ENCODE results near the gene NOL6.

The NOL6 gene

GRCh38 chr9:33446946-33447798 lies 26.6 kb downstream of the NOL6 start, which contains the start of gene AQP3:
TSS of gene AQP3 (minus strand) at chr9:33447593. CDS start at chr9:33447530, 63 bp downstream.
- peak; percentile 69 for ATAC-seq
- Mint-ChIP-seq H3K27ac (peak within 1 kb of the TSS; percentile 86), H3K36me3 (no peaks in the 10 kb centered on the region), H3K4me3 (peak within 1 kb of the TSS; percentile 82), H3K4me1 (peaks cover 27% of the 10 kb centered on the region), H3K9me3 (no peaks in the 10 kb centered on the region), H3K27me3 (no peaks in the 10 kb centered on the region)

- H3K27ac Mint-ChIP-seq, result peak overlapping the region; percentile 86
- peak overlapping the region; percentile 82 for H3K4me3 Mint-ChIP-seq
- H3K4me1 Mint-ChIP-seq, result peaks cover 27% of the 10 kb centered on the region
- H3K36me3 Mint-ChIP-seq, result no peaks in the 10 kb centered on the region
- ATAC-seq, result peak; percentile 77
- no peaks in the 10 kb centered on the region for H3K9me3 Mint-ChIP-seq
- no peaks in the 10 kb centered on the region for H3K27me3 Mint-ChIP-seq
These were observed 27.3 kb downstream of the NOL6 start for GRCh38 chr9:33446240-33446945.

GRCh38 chr9:33445389-33446239 lies 28.1 kb downstream of the NOL6 start:
- ATAC-seq, result no peak
- Mint-ChIP-seq H3K9me3 (no peaks in the 10 kb centered on the region), H3K4me3 (no peak overlapping the region), H3K36me3 (no peaks in the 10 kb centered on the region), H3K4me1 (peaks cover 27% of the 10 kb centered on the region), H3K27me3 (no peaks in the 10 kb centered on the region), H3K27ac (peak overlapping the region; percentile 86)

- no peaks in the 10 kb centered on the region for H3K9me3 Mint-ChIP-seq
- no peaks in the 10 kb centered on the region for H3K36me3 Mint-ChIP-seq
- H3K4me1 Mint-ChIP-seq, result peaks cover 27% of the 10 kb centered on the region
- no peak overlapping the region for H3K4me3 Mint-ChIP-seq
- no peak overlapping the region for H3K27ac Mint-ChIP-seq
- peaks cover 13% of the 10 kb centered on the region for H3K27me3 Mint-ChIP-seq
- ATAC-seq, result no peak
These were observed 30.1 kb downstream of the NOL6 start for GRCh38 chr9:33443464-33444154.

GRCh38 chr9:33443047-33443446 lies 30.7 kb downstream of the NOL6 start:
- Mint-ChIP-seq H3K36me3 (no peaks in the 10 kb centered on the region), H3K9me3 (no peaks in the 10 kb centered on the region), H3K4me1 (peaks cover 25% of the 10 kb centered on the region), H3K27me3 (peaks cover 13% of the 10 kb centered on the region), H3K4me3 (no peak overlapping the region), H3K27ac (no peak overlapping the region)
- ATAC-seq, result no peak

GRCh38 chr9:33442125-33442524 lies 31.6 kb downstream of the NOL6 start:
- H3K9me3 Mint-ChIP-seq, result no peaks in the 10 kb centered on the region
- H3K27me3 Mint-ChIP-seq, result peaks cover 13% of the 10 kb centered on the region
- no peaks in the 10 kb centered on the region for H3K36me3 Mint-ChIP-seq
- peaks cover 17% of the 10 kb centered on the region for H3K4me1 Mint-ChIP-seq
- ATAC-seq, result no peak
- no peak overlapping the region for H3K4me3 Mint-ChIP-seq
- no peak overlapping the region for H3K27ac Mint-ChIP-seq

GRCh38 chr9:33440609-33441008 lies 33.1 kb downstream of the NOL6 start:
- Mint-ChIP-seq H3K4me3 (no peak overlapping the region), H3K4me1 (peaks cover 2% of the 10 kb centered on the region), H3K9me3 (no peaks in the 10 kb centered on the region), H3K27ac (no peak overlapping the region), H3K27me3 (peaks cover 18% of the 10 kb centered on the region), H3K36me3 (no peaks in the 10 kb centered on the region)
- ATAC-seq, result no peak

- no peak overlapping the region for H3K27ac Mint-ChIP-seq
- H3K4me1 Mint-ChIP-seq, result no peaks in the 10 kb centered on the region
These were observed 33.5 kb downstream of the NOL6 start for GRCh38 chr9:33440204-33440603.

GRCh38 chr9:33439731-33440130 lies 34.0 kb downstream of the NOL6 start:
- Mint-ChIP-seq H3K4me3 (no peak overlapping the region), H3K4me1 (no peaks in the 10 kb centered on the region), H3K36me3 (no peaks in the 10 kb centered on the region), H3K27me3 (peaks cover 22% of the 10 kb centered on the region), H3K9me3 (no peaks in the 10 kb centered on the region), H3K27ac (no peak overlapping the region)
- no peak for ATAC-seq

More at GRCh38 chr9:33440204-33440603, 33.5 kb downstream of the NOL6 start:
- Mint-ChIP-seq H3K9me3 (no peaks in the 10 kb centered on the region), H3K27me3 (peaks cover 22% of the 10 kb centered on the region), H3K4me3 (no peak overlapping the region), H3K36me3 (no peaks in the 10 kb centered on the region)
- ATAC-seq, result no peak

- no peaks in the 10 kb centered on the region for H3K4me1 Mint-ChIP-seq
- ATAC-seq, result no peak
- no peaks in the 10 kb centered on the region for H3K9me3 Mint-ChIP-seq
- no peaks in the 10 kb centered on the region for H3K36me3 Mint-ChIP-seq
- H3K4me3 Mint-ChIP-seq, result no peak overlapping the region
- H3K27me3 Mint-ChIP-seq, result peaks cover 22% of the 10 kb centered on the region
- no peak overlapping the region for H3K27ac Mint-ChIP-seq
These were observed 34.6 kb downstream of the NOL6 start for GRCh38 chr9:33438926-33439680.

- no peaks in the 10 kb centered on the region for H3K4me1 Mint-ChIP-seq
- no peak overlapping the region for H3K4me3 Mint-ChIP-seq
- no peaks in the 10 kb centered on the region for H3K9me3 Mint-ChIP-seq
- H3K27ac Mint-ChIP-seq, result no peak overlapping the region
- peak; percentile 42 for ATAC-seq
- H3K27me3 Mint-ChIP-seq, result peaks cover 22% of the 10 kb centered on the region
- H3K36me3 Mint-ChIP-seq, result no peaks in the 10 kb centered on the region
These were observed 35.8 kb downstream of the NOL6 start for GRCh38 chr9:33437898-33438297.

- Mint-ChIP-seq H3K9me3 (no peaks in the 10 kb centered on the region), H3K27ac (no peak overlapping the region), H3K27me3 (peaks cover 22% of the 10 kb centered on the region), H3K4me1 (no peaks in the 10 kb centered on the region), H3K36me3 (no peaks in the 10 kb centered on the region), H3K4me3 (no peak overlapping the region)
- no peak for ATAC-seq
These were observed 36.5 kb downstream of the NOL6 start for GRCh38 chr9:33437205-33437604.

- H3K4me3 Mint-ChIP-seq, result no peak overlapping the region
These were observed 37.3 kb downstream of the NOL6 start for GRCh38 chr9:33436445-33436844.

GRCh38 chr9:33435821-33436277 lies 37.9 kb downstream of the NOL6 start:
- Mint-ChIP-seq H3K36me3 (no peaks in the 10 kb centered on the region), H3K4me3 (no peak overlapping the region), H3K27ac (no peak overlapping the region), H3K4me1 (no peaks in the 10 kb centered on the region), H3K27me3 (peaks cover 22% of the 10 kb centered on the region), H3K9me3 (no peaks in the 10 kb centered on the region)
- no peak for ATAC-seq

More at GRCh38 chr9:33436445-33436844, 37.3 kb downstream of the NOL6 start:
- no peak overlapping the region for H3K27ac Mint-ChIP-seq
- no peaks in the 10 kb centered on the region for H3K4me1 Mint-ChIP-seq
- peaks cover 22% of the 10 kb centered on the region for H3K27me3 Mint-ChIP-seq
- H3K36me3 Mint-ChIP-seq, result no peaks in the 10 kb centered on the region
- H3K9me3 Mint-ChIP-seq, result no peaks in the 10 kb centered on the region
- ATAC-seq, result no peak
